Type B pancreatic cell (in vitro differentiated cells): ENCODE measurements around the gene TENT5C. TPM values are rescaled to one million over a fixed set of nuclear protein-coding genes. Genes with fewer than 3 reads are reported as not detected.

Experiments
- DNase-seq: peaks from one replicate; pipeline ENCODE4 v3.0.0; 2021; ENCODE audit warnings: mixed read lengths; ENCODE audit not compliant: unreplicated experiment; ENCODE audit errors: extremely low spot score
- H3K27ac Mint-ChIP-seq: 2 replicates; pipeline ENCODE4 v1.8.0; 2021; ENCODE audit warnings: mild to moderate bottlenecking, mixed read lengths
- H3K27me3 Mint-ChIP-seq: 2 replicates; pipeline ENCODE4 v1.8.0; 2021; ENCODE audit warnings: mixed read lengths
- H3K36me3 Mint-ChIP-seq: 2 replicates; pipeline ENCODE4 v1.8.0; 2021; ENCODE audit warnings: mixed read lengths
- H3K4me1 Mint-ChIP-seq: one replicate; pipeline ENCODE4 v1.8.0; 2021; ENCODE audit warnings: mixed read lengths; ENCODE audit not compliant: unreplicated experiment
- H3K4me3 Mint-ChIP-seq: 2 replicates; pipeline ENCODE4 v1.8.0; 2021; ENCODE audit warnings: mild to moderate bottlenecking, mixed read lengths
- H3K9me3 Mint-ChIP-seq: 2 replicates; pipeline ENCODE4 v1.8.0; 2021; ENCODE audit warnings: mixed read lengths
- total RNA-seq: library from RNA; stranded (reverse); gene quantifications from 2 replicates; pipeline ENCODE4 v1.2.1, GENCODE V29; 2021; ENCODE audit warnings: low replicate concordance
- TF ChIP-seq, protein P1 (sequence below): fragments of 200-600 bp; sonication (generic); conservative IDR thresholded peaks from 2 replicates; pipeline ENCODE4 v1.5.0; 2021; ENCODE audit warnings: antibody characterized with exemption, mild to moderate bottlenecking

TENT5C gene
- total RNA-seq, 1 donor from 2014 or later, result 13.8 TPM

DNA sequence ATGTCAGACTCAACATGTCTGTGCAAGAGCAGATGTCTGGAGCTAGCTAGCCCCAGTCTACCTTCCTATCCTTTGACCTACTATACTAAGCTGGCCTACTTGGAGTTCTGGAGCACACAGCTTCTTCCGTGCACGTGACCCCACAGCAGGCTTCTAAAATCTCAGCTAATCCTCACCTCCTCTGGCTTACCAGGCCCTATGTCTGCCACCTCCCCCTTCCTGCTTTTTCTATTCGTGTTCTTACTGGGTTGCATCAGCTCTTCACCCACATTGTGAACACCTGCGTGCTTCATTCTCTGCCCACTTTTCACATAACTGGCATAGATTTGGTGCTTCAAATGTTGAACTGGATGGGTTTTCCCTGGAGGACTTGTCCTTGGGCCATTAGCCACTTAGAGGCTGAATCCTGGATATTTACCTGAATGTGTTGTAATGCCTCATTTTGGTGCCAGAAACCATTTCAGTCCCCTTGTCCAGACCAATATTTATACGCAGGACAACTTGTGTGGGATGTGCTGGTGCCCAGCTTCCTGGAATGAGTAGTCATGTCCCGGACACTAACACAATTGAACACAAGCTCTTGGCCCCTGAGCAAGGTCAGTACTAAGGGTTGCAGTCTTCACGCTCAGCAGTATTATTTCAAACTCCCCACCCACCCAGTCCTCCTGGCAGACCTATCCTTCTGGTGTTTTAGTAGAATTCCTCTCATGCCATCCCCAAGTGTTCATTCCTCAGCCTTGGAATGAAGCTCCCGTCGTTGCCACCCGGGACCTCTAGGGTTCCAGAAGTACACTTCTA lies 24.0 kb downstream of the TENT5C start:
- Mint-ChIP-seq H3K9me3 (no peaks in the 10 kb centered on the region), H3K4me1 (peaks cover 8% of the 10 kb centered on the region), H3K36me3 (no peaks in the 10 kb centered on the region), H3K4me3 (no peak overlapping the region), H3K27me3 (peaks cover 5% of the 10 kb centered on the region), H3K27ac (no peak overlapping the region)
- no peak for DNase-seq
- TF ChIP-seq, protein P1, sequence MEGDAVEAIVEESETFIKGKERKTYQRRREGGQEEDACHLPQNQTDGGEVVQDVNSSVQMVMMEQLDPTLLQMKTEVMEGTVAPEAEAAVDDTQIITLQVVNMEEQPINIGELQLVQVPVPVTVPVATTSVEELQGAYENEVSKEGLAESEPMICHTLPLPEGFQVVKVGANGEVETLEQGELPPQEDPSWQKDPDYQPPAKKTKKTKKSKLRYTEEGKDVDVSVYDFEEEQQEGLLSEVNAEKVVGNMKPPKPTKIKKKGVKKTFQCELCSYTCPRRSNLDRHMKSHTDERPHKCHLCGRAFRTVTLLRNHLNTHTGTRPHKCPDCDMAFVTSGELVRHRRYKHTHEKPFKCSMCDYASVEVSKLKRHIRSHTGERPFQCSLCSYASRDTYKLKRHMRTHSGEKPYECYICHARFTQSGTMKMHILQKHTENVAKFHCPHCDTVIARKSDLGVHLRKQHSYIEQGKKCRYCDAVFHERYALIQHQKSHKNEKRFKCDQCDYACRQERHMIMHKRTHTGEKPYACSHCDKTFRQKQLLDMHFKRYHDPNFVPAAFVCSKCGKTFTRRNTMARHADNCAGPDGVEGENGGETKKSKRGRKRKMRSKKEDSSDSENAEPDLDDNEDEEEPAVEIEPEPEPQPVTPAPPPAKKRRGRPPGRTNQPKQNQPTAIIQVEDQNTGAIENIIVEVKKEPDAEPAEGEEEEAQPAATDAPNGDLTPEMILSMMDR, result no peak

DNA sequence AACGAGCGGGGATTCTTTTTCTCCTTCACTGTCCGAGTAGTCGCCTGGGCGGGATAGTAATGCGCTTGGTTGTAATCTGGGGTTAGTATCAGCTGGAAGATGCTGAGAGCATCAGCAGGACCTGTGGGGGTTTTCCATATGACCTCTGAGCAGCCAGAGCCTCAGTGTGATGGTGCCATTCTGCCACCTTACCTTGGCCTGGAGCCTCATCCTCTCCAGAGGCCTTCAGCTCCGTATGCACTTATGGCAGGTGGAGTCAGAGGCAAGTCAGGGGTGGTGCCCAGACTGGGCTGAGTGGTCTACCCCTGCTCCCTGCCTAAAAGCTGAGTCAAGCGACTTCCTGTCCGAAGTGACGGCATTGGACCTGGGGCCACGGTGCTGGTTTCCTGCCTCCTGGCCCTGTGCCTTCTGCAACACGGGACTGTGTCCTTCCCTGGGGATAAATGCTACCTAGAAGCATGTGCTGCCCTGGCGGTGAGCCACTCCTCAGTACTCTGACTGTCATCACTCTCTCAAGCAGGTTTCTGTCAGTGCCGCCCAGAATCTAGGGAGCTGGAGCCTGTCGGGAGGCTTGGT lies 24.7 kb downstream of the TENT5C start:
- Mint-ChIP-seq H3K36me3 (no peaks in the 10 kb centered on the region), H3K4me3 (no peak overlapping the region), H3K9me3 (no peaks in the 10 kb centered on the region), H3K27me3 (peaks cover 5% of the 10 kb centered on the region), H3K4me1 (peaks cover 8% of the 10 kb centered on the region), H3K27ac (no peak overlapping the region)
- TF ChIP-seq, protein P1, result no peak
- no peak for DNase-seq

DNA sequence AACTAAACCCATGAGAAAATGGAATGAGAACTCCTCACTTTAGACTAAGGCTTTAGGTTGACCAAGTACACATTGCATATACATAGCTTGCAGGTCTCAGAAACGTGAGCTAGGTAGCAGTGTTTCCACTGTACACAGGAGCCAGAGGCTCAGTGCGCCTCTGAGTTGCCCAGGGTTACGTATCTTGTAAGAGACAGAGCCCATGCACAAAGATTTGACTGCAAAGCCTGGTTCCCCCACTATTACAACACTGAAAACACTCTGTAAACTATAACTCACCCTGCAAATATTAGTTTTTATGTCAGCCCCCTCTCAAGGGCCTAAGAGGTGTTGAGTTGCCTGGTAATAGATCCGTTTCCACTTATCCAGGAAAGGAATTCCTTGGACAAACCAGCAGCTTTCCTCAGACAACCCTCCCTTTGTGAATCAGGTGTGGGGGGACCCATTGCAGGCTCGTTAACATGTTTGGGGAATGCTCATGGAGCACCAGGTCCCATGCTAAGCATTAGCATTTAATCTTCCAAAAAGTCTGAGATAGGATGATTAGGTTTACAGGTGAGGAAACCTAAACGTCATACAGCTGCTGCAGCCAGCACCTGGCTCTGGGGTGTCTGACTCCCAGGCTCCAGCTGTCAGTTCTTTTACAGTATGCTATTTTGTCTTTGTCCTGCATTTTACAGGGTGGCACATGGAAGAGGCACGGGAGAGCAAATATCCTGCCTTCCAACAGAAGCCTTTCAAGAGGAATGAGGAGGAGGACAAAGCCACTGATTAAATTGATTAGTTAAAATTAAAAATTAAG lies 25.7 kb downstream of the TENT5C start:
- no peak overlapping the region for H3K4me3 Mint-ChIP-seq
- no peaks in the 10 kb centered on the region for H3K9me3 Mint-ChIP-seq
- no peak for DNase-seq
- H3K36me3 Mint-ChIP-seq, result no peaks in the 10 kb centered on the region
- no peak overlapping the region for H3K27ac Mint-ChIP-seq
- TF ChIP-seq, protein P1, result no peak
- peaks cover 5% of the 10 kb centered on the region for H3K27me3 Mint-ChIP-seq
- peaks cover 8% of the 10 kb centered on the region for H3K4me1 Mint-ChIP-seq

DNA sequence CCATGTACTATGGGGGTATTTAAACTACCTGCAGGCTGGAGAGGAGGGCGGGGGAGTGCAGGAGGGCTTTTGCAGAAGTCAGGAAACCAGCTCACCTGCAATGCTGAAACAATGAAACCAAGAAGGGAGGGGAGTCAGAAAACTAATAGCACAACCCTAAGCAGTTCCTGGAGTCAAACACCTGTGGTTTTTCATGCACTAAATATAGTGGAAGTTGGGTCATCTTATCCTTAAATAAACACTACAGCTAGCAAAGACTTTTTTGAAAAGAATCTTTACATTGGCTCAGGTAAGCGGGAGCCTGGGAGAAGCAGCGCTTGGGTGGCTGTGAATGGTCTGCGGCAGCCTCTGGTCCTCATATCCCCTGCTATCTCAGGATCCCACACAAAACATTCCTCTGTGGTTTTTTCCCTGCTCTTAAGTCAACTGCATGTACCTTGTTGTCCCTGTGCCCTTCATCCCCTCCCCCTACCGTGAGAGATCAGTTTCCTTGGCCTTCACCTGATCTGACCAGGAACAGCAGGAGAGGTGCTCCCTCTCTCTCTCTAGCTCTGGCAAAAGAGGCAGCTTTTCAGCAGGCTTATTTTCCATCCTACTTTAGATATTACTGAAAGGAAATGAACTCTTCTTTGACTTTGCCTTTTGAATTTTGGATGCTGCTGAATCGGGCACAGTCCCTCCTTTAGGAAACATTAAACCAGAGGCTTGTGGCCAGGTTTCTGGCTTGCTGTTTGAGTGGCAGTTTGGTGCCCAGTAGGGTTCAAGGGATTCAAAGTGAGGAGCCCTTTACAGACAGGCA lies 26.6 kb downstream of the TENT5C start:
- no peaks in the 10 kb centered on the region for H3K36me3 Mint-ChIP-seq
- no peak overlapping the region for H3K27ac Mint-ChIP-seq
- no peaks in the 10 kb centered on the region for H3K9me3 Mint-ChIP-seq
- H3K4me3 Mint-ChIP-seq, result no peak overlapping the region
- peaks cover 5% of the 10 kb centered on the region for H3K27me3 Mint-ChIP-seq
- no peak for DNase-seq
- TF ChIP-seq, protein P1, result no peak
- H3K4me1 Mint-ChIP-seq, result peaks cover 8% of the 10 kb centered on the region

DNA sequence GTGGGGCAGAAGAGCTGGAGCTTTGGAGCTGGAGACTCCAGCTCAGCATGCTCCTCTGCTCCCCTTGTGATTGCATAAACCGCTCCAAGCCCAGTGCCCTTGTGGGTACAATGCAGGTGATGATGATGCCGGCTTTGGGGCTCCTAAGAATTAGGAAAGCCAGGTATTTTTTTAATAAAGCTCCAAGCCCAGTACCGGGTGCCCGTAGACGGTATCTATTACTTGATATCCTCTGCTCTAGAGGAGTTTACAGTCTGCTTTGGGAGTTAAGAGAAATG lies 27.2 kb downstream of the TENT5C start:
- TF ChIP-seq, protein P1, result no peak
- H3K27ac Mint-ChIP-seq, result no peak overlapping the region
- DNase-seq, result no peak
- H3K4me1 Mint-ChIP-seq, result peaks cover 8% of the 10 kb centered on the region
- no peak overlapping the region for H3K4me3 Mint-ChIP-seq
- no peaks in the 10 kb centered on the region for H3K36me3 Mint-ChIP-seq
- peaks cover 5% of the 10 kb centered on the region for H3K27me3 Mint-ChIP-seq
- no peaks in the 10 kb centered on the region for H3K9me3 Mint-ChIP-seq
